Activated T-helper 1 cell treated with anti-CD3 and anti-CD28 coated beads, Interleukin-2, amount 50 U/mL, for 16 hours (primary cell): Measurements from ENCODE around the gene CCDC175.

Source experiments
- DNase-seq, 2 donors: peaks; one replicate each; pipeline ENCODE4 v3.0.0-alpha.2; 2020; ENCODE audit warnings: low read depth in 1 of 2, low spot score in 1 of 2

CCDC175 gene

GRCh38 chr14:59482541-59483331 lies 93.9 kb downstream of the CCDC175 start:
- DNase-seq = no peak

- no peak for DNase-seq
Observed at GRCh38 chr14:59481871-59482540, 94.6 kb downstream of the CCDC175 start.

- DNase-seq = no peak
Observed at GRCh38 chr14:59481407-59481806, 95.2 kb downstream of the CCDC175 start.

DNA sequence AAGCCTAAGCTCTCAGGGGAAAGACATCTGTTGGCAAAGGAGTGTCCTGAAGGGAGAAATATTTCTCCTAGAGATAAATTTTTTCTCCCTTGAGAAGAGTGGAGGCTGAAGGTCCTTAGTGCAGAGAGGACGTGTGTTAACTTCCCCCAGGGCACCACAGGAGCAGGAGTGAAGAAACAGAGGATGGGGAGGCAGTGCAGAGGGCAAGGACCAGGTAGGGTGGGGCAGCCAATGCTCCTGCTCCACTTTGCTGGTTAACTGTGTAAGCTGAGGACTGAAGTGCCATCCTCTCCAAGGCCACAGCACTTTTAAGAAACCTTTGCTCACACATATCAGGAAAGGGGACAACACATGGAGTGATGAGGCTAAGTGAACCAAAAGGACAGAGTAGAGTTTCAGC lies 96.4 kb downstream of the CCDC175 start:
- no peak for DNase-seq

DNA sequence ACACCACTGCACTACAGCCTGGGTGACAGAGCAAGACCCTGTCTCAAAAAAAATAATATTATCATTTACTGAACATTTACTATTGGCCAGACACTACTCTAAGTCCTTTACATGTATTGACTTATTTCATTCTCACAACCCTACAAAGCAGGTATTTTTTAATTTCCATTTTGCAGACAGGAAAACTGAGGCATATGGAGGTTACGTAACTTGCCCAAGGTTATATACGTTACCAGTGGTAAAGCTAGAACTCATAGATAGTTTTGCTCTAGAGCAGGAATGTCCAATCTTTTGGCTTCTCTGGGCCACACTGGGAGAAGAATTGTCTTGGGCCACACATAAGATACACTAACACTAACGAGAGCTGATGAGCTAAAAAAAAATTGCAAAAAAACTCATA lies 98.1 kb downstream of the CCDC175 start:
- no peak for DNase-seq

- DNase-seq = no peak
Observed at GRCh38 chr14:59475709-59476108, 100.9 kb downstream of the CCDC175 start.

- DNase-seq = no peak
Observed at GRCh38 chr14:59474172-59474571, 102.4 kb downstream of the CCDC175 start.

DNA sequence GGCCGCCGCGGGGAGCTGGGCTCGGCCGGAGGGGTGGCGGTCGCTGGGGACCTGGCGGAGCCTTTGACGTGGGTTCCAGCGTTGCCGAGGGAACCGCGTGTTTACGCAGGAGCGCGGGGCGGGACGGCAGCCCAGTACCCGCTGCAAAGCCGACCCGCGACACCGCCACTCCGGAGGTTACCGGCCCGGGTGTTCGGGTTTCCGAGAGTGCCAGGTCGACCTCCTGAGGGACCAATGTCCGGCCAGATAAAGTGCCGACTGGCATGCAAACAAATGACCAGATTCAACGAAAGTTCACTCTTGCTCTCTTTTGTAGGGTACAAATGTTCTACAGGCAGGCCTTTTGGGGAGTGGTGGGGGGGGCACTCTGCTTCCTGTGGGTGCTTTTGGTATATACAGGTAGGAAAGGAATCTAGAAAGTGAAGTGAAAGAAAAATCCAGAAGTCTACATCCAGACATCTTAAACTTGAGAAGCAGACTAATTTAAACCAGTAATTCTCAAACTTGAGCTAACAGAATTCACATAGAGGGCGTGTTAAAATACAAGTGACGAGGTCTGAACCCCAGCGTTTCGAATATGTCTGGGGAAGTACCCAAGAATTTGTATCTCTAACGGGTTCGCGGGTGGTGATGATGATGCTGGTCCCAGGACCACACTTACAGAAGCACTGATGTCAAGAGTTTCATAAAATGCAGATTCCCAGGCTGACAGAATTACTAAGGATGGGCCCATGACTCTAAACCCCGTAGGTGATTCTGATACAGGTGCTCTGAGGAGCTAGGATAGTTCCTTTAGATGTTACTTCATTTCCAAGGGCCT lies 111.1 kb downstream of the CCDC175 start, which contains the start of gene GPR135:
TSS of gene GPR135 (minus strand) at position 65 of the 820 bp plus-strand sequence. CDS start 154 bp downstream, outside the sequence.
- DNase-seq = no peak

- peak; percentile 15 to 31 for DNase-seq
Observed at GRCh38 chr14:59464486-59465315, 111.9 kb downstream of the CCDC175 start.

GRCh38 chr14:59463787-59464485 lies 112.7 kb downstream of the CCDC175 start:
- DNase-seq = peak in 1 of 2 donors; percentile 13

GRCh38 chr14:59461891-59462290 lies 114.7 kb downstream of the CCDC175 start:
- DNase-seq = no peak

DNA sequence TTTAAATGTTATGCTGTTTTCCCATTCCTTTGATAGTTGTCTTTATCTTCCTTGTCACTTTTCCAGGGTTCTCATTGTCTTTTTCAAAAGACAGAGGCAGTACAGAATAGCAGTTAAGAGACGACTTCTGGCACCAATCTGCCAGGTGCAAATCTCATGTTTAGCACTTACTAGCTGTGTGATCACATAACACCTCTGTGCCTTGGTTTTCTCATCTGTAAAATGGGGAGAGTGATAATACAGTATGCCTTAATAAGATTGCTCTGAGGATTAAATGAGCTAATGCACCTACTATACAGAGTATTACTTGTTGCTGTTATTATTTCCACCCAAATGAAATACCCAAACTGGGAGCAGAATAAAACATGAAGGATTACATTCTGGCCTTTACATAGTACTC lies 116.2 kb downstream of the CCDC175 start:
- DNase-seq = no peak

GRCh38 chr14:59458486-59458885 lies 118.1 kb downstream of the CCDC175 start:
- DNase-seq = no peak

- no peak for DNase-seq
Observed at GRCh38 chr14:59455411-59455810, 121.2 kb downstream of the CCDC175 start.
